CD4-positive, alpha-beta T cell treated with Interleukin-17A for 4 hours (primary cell): Measurements from ENCODE around the gene CAMKV.
"Not testable (repeated sequence)": the region's sequence is repeated elsewhere in the genome, so short reads cannot be mapped to it uniquely, and the experiment has no call there.

Source experiments
- DNase-seq: peaks from one replicate; pipeline ENCODE4 v3.0.0-alpha.2; 2020; ENCODE audit warnings: mixed read lengths

The CAMKV gene

DNA sequence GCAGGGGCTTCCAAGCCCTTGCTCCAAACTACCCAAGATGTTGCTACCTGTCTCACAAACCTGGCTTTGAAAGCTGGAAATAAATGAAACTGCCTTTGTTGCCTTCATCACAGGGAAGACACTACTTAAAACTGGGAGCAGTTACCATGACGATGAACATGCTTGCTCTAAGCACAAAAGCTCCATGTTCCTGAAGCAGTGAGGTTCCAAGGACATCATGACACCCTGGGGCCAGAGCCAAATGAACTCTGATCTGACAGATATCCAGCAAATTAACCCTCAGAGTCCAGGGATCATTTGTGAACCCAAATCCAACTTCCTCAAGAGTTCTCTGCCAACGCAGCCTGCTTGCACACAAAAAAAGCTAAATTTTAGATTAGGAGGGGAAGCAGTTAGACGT is 24.0 kb downstream of the CAMKV start:
- no peak for DNase-seq

DNA sequence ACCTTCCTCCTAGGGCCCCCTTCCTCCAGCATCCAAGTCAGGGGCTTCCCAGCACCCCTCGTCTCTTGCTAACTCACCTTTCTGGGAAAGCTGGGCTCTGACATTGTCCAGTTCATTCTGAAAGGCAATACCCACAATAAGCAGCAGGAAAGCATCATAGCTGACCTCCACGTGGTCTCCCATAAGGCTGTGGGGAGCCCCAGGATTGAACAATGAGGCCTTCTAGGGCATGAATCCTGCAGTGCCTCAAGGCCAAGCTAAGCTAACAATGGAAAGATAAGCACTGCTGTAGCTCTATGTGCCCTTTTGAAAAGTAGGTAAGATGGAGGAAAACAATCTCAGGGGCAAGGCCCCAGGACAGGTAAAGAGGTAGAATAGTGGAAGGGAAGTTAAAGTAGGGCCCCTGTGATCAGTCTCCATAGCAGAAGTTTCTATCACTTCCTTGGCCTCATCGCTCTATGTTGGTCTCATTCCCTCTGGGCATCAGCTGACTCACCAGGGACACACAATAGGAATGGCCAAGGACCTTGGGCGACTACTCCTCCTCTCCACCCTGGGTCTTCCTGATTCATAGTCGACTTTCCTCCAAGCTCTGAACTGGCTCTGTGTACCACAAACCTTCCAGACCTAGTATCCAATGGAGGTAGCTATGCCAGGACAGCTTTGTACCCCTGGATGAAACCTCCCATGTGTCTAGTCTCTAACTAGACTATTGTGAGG is 25.1 kb downstream of the CAMKV start:
- DNase-seq: no peak

DNA sequence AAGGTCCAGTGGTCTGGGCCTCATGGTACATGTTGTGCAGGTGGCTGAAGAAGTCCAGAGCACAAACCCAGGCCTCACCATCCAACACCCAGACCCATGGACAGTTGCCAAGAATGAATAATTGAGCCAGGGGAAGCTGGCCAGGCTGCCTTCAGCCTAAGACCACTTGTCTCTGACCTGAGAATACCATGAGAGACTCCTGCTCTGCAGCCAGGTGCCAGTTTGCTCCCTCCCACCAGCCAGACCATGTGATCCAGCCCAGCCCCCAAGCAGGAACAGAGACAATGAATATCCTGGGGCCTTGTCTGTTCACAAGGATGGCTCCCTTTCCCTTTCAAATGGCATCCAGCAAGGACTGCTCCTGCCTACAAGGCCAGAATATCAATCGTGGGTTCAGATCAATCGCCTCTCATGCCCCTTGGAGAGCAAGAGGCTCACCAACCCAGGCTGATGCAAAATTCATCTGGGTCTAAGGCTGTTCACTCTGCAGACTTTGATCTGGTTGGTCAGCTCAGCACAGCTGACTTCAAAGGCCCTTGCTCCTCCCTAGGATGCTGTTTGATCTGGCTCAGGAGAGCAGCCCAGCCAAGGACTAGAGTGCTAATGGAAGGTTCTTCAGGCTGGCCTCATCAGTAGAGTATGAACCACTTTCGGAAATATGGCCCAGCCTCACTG is 26.7 kb downstream of the CAMKV start:
- no peak for DNase-seq

DNA sequence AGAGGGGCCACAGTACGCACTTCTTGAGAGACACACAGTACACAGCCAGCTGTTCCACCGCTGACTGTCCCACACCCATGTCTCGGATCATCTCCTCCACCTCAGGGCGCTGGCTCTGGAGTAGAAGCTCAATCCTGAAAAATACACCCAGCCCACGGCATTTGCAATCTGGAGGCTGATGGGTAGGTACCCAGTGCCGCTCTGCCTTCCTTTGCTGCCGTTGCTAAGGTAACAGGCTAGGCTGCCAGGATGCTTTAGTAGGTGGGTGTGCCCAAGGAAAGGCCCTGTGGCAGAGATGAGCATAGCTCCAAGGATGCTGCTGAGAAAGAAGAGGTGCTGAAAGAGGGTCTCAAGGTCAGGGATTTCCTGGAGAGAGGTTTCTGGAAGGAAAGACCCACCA is 27.9 kb downstream of the CAMKV start:
- DNase-seq: no peak

DNA sequence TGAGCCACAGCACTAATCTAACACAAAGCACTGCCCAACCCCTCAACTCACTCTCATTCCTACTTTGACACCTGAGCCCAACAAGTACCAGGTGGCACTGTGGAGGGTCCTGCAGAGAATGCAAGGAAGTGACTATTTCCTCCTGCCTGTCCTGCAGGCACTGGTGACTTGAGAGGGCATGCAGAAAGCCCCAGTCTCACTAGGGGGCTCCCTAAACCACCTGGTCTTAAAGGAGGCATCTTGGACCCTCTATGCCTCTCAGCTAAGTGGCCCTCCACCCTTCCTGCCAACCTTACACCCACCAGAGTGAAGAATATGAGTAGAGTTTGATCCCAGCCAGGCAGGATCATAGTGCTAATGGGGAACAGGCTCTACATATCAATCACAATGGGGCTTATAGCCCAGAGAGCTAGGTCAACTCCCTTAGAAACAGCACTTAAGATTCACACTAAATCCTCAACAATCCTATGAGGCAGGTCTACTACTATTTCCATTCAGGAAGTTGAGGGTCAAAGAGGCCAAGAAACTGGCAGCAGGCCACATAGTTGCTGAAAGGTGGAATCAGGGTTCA is 28.5 kb downstream of the CAMKV start:
- peak; percentile 17 for DNase-seq

DNA sequence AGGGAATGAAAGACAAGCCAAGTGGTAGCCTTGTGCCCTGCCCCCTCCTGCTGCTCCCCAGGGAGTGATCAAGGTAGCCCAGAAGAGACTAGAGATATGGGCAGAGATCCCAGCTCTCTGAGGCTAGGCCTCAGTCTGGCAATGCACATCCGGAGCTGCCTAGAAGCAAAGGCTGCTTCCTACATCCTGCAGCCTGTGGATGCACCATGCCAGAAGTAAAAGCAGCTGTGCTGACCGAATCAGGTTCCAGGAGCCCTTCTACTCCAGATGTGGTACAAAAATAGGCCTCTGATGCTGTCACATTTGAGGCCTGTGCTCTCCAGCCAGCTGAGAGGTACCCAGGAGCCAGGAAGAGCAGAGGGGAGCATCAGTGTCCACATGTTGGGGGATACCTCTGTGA is 29.3 kb downstream of the CAMKV start:
- DNase-seq: no peak

DNA sequence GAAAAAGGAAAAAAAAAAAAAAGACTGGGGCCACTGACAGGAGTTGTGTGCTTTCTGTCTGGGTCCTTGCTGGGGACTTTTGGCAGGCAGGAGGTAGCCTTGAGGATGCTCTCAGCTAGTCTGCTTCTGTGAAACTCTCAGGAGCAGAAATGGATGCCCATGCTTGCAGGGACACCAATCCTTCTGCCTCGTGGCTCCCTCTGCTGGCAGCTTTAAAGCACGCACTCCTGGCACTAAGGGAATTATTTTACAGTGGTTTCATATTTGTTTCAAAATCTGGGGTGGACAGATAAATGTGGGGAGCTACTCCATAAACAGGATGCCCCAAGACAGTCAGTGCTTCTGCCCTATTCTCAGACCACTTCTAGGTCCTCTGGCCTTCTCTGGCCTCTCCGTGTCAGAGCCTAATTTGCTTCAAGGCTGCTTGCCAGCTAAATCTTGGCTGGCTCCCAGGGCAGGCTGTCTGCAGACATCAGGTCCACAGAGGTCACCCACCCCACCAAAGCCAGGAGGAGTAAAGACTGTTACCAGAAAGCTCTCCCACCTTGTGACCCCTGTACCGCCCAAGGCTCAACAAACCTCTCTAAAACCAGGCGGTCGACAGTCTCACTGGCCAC is 30.4 kb downstream of the CAMKV start:
- DNase-seq: peak; percentile 88

DNA sequence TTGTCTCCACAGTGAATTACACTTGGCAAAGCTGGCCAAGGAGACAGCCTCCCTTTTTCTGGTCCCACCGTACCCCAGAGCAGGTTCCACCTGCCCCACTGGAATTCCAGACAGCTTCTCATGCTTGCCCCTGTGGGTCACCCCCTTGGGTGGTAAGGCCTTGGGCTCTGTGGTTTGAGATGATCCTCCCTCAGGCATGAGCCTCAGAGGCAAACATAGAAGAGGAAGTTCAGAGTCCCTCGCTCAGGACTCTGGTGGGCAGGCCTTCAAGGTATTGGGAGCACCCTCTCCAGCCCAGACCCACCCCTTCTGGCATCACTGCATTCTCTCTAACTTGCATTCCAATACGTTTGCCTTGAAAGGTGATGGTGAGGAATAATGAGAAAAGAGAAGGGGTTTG is 38.4 kb downstream of the CAMKV start:
- no peak for DNase-seq

DNA sequence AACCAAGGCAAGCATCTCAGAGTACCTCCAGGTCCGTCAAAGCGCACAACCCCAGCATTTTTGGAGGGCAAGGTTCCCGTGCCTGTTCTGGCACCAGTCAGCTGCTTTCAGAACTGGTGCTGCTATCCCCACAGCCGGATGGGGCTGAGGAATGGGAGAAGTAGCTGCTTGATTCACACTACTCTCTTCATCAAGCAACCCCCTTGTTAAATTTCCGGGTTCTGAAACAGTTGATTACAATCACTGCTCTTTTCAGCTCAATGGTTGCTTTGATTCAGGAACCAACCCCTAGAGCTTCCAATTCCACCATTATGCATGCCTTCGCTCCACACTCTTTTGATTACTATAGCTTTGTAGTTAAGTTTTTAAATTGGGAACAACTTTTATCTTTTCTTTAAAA is 43.7 kb downstream of the CAMKV start:
- no peak for DNase-seq

DNA sequence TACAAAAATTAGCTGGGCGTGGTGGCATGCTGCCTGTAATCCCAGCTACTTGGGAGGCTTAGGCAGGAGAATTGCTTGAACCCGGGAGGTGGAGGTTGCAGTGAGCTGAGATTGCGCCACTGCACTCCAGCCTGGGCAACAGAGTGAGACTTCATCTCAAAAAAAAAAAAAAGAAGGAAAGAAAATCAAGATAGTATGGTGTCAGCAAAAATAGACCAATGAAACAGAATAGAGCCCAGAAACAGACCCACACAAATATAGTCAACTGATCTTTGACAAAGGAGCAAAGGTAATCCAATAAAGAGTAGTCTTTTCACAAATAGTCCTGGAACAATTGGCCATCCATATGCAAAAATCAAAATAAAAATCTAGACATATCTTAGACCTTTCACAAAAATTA is 46.6 kb downstream of the CAMKV start:
- not testable (repeated sequence) for DNase-seq

DNA sequence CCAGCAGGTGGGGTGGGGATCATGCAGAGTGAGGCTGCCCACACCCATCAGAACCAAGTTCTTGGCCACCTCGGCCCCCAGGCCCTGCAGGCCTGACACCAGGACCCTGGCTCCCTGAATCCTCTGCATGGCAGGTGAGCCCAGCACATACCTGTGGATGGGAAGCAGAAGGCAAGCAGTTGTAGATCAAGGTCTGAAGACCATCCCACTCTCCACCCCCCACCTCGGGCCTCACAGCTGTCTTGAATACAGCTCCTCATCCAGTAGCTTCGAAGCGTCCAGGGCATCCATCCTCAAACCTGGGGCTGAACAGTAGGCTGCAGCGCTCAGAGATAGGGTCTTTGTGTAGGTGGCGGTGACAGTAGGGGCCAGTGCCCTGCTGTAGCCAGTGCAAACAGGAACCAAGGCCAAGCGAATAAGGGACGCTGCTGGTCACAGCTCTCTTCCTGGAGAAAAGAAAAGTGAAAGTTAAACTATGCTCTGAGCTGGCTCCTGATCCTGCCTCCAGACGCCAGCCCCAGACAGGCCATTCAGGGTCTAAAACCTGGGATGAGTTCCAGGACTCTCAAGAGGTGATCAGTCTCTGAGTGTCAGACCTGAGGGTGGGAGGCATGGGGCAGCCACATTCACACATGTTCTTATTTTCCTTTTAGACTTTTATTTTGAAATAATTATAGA is 56.1 kb downstream of the CAMKV start, which contains the start of gene UBA7:
UBA7 (minus strand) TSS at position 457 of the 678 bp plus-strand sequence; CDS start at position 291, 166 bp downstream.
- peak; percentile 52 for DNase-seq

DNA sequence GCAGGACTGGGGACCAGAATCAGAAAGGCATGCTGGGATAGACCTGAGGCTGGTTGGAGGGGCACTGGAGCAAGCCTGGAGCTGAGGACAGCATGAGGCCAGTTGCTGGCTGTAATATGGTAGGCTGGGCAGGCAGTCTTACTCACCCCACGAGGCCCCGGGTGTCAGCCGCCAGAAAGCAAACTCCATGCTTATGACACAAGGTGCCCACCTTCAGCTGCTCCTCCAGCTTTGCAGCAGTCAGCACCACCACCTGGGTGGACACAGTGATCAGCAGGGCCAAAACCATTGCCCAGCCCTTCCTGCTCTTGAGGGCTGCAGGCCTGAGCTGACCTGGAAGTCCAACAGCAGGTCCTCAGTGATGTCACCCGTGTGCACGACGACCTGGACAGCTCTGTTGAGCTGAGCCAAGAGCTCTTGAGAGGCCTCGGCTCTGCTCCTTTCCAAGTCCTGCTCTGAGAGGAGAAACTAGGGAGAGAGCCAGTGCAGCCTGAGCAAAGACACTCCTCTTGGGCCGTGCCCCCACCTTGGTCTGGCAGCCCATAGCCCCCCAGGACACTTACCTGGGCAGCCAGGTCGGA is 56.7 kb downstream of the CAMKV start:
- DNase-seq: no peak
